HG02885 (cell line): ENCODE data around the gene MCF2L.
"Not testable (repeated sequence)": the region's sequence is repeated elsewhere in the genome, so short reads cannot be mapped to it uniquely, and the experiment has no call there.

Experiments
- ATAC-seq: cut with Tn5 transposase; IDR thresholded peaks from one replicate; pipeline ENCODE4 v1.9.1; 2021; ENCODE audit warnings: mild to moderate bottlenecking; ENCODE audit not compliant: unreplicated experiment, poor library complexity

MCF2L gene

DNA sequence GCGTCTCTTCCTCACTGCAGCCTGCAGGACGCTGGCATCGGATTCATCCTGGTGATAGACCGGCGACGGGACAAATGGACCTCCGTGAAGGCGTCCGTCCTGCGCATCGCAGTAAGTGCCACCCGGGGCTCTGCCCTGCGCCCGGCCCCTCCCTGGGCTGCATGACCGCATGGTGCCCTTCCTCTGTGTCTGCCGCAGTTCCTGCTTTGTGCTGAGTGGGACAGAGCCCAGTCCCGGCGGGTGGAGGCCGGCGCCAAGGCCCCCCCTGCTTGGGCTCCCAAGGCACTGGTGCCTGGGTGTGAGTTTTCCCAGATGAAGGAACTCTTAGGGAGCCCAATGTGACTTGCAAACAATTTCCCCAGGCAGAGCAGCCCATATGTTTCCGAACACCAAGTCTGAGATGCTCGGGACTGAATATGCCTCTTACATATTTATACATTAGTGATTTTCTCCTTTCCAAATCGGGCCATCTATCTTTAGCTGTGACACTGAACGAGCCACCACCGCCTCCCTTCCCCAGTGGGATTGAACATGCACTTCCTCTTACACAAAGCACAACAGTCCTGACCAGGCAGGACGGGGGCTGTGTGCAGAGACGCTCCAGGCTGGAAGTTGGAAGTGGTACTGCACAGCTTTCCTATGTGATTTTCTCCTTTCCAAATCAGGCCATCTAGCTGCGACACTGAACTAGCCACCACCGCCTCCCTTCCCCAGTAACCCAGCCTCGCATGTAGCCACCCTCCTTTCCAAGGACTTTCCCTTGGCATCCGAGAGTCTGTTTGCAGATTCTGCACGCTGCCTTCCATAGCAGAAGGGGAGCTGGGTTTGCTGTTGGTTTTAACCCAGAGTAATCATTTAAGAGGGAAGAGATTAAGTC is 76.5 kb downstream of the MCF2L start:
- ATAC-seq: no peak

DNA sequence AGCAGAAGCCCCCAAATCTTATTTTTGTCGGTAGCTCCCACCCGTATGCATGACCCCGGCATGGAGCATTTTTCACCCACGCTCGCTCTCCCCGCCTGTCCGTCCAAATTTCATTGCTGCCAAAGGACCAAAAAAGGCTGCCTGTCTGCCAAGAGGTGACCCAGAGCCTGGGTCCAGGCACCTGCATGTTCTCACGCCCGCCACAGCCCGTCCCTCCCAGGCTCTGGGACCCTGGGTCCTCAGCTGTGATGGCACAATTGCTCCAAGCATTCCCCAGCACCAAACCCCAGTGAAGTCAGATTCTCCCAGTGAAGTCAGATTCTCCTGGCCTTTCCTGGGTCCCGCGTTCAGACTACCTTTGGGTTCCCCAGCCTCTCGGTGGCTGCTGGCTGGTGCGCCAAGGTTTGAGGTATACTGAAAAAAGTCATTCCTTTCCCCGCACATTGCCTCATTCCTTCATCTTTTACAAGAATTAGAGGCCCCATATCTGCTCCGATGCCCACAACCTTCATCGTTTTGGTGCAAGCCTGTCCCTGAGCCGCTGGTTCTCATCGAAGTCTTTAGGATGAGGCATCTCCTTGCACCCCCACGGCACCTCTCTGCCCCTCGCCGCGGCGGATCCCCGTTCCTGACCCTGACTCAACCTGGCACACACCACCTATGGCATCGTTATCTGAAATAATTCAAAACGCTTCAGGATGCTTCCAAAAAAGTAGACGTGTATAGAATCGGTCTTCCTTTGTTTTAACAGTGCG is 77.3 kb downstream of the MCF2L start:
- ATAC-seq: no peak

DNA sequence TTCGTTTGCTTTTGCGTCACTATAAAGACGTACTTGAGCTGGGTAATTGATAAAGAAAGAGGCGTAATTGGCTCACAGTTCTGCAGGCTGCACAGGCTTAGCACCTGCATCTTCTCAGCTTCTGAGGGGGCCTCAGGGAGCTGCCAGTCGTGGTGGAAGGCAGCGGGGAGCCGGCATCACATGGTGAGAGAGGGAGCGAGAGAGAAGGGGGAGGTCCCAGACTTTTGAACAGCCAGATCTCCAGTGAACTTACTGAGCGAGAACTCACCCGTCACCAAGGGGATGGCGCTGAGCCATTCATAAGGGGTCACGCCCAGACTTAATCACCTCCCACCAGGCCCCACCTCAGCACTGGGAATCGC is 77.8 kb downstream of the MCF2L start:
- no peak for ATAC-seq

DNA sequence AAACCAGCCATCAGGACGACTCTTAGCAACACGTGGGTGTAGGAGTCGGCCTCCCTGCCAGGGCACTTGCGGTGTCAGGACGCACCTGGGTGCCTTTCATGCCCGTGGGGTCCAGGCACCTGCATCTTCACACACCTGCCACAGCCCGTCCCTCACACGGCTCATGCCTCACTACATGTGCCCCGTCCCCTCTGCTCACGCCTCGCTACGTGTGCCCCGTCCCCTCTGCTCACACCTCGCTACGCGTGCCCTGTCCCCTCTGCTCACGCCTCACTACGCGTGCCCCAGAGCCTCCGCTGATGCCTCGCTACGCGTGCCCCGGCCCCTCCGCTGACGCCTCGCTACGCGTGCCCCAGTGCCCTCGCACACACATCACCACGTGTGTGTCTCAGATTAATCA is 78.6 kb downstream of the MCF2L start:
- no peak for ATAC-seq

DNA sequence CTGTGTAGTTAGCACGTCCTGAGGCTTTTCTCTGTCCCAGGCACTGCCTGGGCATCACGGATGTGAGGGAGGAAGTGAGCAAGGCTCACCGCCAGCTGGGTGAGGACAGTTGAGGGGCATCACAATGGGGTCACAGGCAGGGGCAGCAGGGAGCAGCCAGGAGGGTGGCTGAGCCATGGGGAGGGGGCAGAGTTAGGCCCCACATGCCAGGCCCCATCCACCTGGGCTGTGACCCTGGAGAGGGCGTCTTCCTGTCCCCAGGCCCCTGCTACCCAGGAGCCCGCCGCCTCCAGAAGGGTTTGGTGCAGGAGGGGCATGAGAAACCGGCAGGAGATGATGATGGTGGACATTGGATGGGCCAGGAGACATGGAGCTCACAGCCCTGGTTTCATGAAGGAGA is 79.8 kb downstream of the MCF2L start:
- no peak for ATAC-seq

DNA sequence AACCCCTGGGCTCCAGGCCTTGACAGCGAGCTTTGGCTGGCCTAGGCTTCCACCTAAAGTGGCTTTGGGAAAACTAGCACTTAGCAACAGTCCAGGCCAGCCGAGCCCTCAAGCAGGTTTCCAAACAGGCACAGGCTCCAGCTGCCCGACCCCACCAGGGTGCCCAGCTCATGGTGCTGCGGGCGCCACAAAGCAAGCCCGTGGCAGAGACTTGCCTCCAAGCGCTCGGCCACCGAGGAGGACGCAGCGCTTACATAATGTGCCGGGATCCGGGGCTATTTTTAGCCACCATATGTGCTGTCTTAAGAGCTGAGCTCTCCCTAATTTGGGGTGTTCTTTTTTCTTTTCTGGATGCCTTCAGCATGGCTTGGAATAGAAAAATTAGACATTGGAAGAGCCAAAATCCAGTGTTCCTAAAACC is 80.5 kb downstream of the MCF2L start:
- no peak for ATAC-seq

DNA sequence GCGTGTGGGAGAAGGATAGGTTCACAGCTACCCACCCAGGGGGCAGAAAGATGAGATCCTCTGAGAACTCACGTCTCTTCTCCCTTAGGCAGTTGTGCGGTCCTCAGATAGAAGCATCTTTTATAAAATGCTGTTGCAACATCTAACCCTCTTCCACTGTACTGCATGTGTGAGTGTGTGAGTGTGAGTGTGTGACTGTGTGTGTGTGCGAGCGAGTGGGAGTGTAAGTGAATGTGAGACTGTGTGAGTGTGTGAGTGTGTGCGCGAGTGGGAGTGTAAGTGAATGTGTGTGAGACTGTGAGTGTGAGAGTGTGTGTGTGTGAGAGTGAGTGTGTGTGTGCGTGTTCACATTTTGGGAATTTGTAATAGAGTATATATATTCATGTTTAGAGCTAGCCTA is 81.0 kb downstream of the MCF2L start:
- ATAC-seq: no peak

DNA sequence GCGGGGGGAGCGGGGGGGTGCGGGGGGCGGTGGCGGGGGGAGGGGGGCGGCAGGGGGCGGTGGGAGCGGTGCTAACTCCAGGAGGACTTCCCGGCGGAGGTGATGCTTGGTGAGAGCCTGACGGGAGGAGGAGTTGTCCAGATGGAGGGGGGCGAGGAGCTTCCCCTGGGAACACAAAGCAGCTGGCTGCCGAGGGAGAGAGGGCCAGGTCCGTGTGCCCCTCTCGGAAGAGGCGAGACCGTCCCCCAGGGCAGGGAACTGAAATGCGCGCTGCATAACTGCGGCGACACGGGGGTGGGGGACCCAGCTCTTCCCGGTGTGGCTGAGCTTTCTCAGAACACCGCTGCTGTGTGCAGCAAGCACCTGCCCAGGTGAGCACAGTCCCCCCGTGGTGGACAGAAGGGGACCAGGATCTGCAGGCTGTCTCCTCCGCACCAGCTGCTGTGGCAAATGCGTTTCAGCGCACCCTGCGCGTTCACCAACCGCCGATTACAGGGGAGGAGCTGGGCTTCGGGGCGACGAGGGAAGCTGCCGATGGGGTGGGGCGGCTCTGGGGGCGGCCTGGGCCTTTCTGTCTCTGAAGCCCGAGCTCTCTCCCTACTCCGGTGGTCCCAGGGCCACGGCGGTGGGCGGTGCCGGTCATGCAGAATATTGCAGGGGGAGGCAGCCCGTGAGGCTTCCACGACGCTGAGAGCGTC is 81.9 kb downstream of the MCF2L start:
- no peak for ATAC-seq

DNA sequence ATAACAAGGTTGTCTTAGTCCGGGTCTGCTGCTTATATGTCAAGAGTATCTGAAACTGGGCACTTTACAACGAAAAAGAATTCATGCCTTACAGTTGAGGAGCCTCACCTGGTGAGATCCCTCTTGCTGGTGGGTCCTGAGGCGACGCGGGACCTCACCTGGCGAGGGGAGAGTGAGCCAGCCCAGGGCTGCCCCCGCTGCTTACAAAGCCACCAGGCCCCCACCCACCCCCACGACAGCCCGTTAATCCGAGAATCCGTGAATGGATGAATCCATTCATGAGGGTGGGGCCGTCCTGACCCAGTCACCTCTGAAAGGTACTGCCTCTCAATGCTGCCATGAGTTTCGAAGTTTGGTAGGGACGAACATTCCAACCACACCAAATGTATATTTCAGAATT is 82.6 kb downstream of the MCF2L start:
- ATAC-seq: no peak

DNA sequence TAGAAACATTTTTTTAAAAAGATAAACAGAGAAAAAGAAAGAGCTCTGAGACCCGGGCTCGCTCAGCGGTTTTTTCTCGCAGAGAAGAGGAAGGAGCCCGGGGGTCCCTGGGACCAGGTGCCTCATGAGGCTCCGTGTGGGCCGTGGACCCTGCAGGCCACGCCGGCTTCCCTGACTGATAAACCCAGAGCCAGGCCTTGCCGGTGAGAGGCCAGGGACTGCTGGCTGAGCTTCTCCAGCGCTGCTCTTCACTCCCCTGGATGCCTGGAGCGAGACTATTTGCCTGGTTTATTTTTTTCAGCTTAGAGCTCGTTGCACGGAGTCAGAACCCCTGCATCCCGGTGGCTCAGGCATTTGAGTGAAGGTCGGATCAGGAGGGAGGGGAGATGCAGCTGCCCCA is 83.2 kb downstream of the MCF2L start:
- no peak for ATAC-seq

DNA sequence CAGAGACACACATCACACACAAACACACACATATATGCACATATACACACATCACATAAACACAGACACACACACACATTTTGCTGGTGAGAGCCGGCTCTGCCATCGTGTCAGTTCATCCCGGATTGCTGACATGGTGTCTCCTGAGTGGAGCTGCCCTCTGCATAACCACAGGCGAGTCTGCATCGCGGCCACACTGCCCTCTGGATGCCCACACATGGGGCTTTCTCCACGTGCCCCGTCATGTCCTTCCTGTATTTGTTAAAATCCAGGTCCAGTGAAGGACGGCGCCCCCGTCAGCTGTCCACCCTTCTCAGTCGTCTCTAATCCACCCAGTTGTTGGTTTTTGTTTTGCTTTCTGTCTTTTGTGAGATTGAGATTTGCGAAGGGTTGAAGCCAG is 84.0 kb downstream of the MCF2L start:
- no peak for ATAC-seq

DNA sequence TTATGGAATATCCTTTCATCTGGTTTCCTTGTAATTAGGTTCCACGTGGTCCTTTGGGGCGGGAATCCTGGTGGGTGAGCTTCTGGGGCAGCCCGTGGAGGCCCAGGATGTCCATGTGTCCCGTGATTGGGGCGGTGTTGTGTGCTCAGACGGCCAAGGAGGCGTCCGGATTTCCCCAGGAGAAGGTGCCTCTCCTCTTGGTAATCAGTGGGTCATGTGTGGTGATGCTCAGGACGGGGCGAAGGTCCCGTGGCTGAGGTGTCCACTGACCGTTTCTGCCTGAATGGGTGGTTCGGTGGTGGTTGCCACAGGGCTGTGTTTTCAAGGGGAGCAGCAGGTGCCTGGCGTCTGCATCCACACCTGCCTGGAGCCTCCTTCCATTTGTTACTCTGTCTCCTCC is 84.4 kb downstream of the MCF2L start:
- no peak for ATAC-seq

DNA sequence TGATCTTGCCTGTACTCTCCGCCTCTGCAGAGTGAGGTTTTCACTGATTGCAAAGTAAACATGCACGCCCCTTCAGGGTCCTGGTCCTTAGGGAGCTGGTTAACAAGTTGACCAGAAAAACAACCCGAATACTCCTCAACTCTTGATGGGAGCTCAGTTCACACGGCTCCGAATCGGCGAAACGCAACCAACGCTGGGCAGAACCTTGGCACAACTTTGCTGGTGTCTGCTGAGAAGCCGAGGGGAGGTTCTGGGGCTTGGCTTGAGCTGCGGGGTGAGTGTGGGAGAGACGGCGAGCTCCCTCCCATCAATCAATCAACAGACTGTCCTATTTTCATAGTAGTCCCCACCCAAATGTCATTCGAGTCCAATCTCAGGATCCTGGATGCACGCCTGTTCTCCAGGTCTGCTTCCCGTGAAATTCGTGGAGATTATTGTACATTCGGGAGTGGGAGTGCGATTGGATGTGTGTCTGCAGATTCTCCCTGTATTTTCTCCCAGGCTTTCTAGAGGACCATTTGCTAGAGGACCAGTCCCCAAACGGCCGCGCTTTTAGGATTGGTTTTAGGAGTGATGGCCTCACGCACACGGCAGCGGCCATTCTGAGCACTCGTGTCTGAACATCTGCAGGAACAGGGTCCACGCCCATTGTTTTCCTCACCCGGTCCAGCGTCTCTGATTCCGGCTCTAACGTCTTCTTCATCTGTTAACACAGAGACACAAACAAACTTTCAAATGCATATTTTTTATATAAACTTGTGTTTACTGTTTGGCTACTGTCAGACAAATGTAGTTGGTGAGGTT is 85.0 kb downstream of the MCF2L start:
- no peak for ATAC-seq

DNA sequence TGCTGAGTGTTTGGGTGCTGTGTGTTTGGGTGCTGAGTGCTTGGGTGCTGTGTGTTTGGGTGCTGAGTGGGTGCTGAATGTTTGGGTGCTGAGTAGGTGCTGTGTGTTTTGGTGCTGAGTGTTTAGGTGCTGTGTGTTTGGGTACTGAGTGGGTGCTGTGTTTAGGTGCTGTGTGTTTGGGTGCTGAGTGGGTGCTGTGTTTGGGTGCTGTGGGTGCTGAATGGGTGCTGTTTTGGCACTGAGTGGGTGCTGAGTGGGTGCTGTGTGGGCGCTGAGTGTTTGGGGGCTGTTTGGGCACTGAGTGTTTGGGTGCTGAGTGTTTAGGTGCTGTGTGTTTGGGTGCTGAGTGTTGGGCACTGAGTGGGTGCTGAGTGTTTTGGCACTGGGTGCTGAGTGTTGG is 88.1 kb downstream of the MCF2L start:
- ATAC-seq: no peak

DNA sequence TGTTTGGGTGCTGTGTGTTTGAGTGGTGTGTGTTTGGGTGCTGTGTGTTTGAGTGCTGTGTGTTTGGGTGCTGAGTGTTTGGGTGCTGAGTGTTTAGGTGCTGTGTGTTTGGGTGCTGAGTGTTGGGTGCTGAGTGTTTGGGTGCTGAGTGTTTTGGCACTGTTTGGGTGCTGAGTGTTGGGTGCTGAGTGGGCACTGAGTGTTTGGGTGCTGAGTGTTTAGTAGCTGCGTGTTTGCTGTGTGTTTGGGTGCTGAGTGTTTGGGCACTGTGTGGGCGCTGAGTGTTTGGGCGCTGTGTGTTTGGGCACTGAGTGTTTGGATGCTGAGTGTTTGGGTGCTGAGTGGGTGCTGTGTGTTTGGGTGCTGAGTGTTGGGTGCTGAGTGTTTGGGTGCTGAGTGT is 88.5 kb downstream of the MCF2L start:
- not testable (repeated sequence) for ATAC-seq

DNA sequence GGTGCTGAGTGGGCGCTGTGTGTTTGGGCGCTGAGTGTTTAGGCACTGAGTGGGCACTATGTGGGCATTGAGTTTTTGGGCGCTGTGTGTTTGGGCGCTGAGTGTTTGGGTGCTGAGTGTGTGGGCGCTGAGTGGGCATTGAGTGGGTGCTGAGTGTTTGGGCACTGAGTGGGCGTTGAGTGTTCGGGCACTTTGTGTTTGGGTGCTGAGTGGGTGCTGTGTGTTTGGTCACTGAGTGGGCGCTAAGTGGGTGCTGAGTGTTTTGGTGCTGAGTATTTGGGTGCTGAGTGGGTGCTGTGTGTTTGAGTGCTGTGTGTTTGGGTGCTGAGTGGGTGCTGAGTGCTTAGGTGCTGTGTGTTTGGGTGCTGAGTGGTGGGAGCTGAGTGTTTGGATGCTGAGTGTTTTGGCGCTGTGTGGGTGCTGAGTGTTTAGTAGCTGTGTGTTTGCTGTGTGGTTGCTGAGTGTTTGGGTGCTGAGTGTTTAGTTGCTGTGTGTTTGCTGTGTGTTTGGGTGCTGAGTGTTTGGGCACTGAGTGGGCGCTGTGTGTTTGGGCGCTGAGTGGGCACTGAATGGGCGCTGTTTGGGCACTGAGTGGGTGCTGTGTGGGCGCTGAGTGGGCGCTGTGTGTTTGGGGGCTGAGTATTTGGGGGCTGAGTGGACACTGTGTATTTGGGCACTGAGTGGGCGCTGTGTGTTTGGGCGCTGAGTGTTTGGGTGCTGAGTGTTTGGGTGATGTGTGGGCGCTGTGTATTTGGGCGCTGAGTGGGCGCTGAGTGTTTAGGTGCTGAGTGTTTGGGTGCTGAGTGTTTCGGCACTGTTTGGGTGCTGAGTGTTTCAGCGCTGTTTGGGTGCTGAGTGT is 89.3 kb downstream of the MCF2L start:
- ATAC-seq: no peak

DNA sequence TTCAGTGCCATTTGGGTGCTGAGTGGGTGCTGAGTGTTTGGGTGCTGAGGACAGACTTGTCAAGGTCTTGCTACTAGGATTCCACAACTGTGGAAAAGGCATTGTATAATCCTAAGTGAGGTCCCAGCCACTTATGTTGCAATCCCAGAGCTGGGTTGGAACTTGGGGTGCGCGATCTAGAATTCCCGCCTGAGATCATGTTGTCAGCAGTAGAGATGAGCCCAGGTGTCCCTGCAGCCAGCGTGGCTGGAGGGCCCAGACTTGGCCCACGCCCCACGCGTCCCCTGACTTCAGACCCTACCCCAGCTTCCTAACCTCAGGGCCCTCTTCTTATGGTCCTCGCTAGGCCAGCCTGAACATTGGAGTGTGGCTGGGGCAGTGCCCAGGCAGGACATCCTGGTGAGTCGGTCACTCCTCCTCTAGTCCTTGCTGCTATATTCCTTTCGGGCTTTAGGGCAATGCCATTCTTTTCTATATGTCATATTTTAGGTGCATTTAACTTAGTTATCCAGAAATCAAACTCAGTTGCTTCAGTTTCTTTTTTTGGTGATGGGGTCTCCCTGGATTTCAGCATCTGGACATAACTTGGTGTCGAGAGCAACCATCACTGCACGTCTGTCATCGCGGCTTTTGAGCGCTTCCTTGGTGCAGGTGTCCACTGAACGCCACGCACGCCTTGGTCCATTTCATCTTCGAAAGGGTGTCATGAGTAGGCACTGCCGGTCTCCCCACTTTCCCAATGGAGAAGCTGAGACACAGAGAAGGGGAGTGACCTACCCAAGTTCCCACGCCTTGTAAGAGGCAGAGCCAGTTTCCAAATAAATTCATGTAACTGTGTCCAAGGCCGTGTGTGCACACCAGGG is 90.2 kb downstream of the MCF2L start:
- ATAC-seq: no peak

DNA sequence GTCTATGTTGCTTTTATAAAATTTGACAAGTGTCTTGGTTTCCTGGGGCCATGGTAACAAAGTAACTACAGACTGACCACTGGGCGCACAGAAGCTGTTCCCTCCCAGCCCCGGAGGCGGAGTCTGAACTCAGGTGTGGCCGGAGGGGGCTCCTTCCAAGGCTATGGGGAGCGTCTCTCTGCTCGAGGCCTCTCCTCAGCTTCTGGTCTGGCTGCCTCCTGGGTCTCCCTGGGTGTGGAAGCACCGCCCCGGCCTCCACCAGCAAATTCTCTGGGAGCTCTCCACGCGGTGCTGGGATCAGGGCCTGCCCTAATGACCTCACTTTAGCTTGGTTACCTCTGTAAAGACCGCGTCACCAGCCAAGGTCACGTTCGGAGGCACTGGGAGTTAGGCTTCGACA is 90.9 kb downstream of the MCF2L start:
- no peak for ATAC-seq
